Hepatocyte (in vitro differentiated cells): ENCODE measurements around the gene CPLANE1.

ENCODE experiments used
- EZH2phosphoT487 ChIP-seq: fragments of 200-600 bp; sonication (generic); IDR thresholded peaks from one replicate; pipeline ENCODE4 v1.6.1; 2018; ENCODE audit warnings: antibody characterized with exemption, mild to moderate bottlenecking, low read depth, moderate library complexity; ENCODE audit not compliant: unreplicated experiment, severe bottlenecking
- TF ChIP-seq, protein P1 (sequence below): fragments of 200-600 bp; sonication (generic); IDR thresholded peaks from 2 replicates; pipeline ENCODE4 v1.5.1; 2016; ENCODE audit warnings: antibody characterized with exemption, mild to moderate bottlenecking; ENCODE audit not compliant: poor library complexity

DNA sequence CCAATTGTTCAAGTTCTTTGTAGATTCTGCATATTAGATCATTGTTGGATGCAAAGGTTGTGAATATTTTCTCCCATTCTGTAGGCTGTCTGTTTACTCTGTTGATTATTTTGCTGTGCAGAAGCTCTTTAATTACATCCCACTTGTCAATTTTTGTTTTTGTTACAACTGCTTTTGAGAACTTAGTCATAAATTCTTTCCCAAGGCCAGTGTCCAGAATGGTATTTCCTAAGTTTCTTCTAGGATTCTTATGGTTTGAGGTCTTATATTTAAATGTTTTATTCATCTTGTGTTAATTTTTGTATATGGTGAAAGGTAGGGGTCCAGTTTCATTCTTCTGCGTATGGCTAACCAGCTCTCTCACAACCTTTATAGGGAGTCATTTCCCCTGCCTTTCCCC is 116.5 kb downstream of the CPLANE1 start:
- TF ChIP-seq, protein P1, sequence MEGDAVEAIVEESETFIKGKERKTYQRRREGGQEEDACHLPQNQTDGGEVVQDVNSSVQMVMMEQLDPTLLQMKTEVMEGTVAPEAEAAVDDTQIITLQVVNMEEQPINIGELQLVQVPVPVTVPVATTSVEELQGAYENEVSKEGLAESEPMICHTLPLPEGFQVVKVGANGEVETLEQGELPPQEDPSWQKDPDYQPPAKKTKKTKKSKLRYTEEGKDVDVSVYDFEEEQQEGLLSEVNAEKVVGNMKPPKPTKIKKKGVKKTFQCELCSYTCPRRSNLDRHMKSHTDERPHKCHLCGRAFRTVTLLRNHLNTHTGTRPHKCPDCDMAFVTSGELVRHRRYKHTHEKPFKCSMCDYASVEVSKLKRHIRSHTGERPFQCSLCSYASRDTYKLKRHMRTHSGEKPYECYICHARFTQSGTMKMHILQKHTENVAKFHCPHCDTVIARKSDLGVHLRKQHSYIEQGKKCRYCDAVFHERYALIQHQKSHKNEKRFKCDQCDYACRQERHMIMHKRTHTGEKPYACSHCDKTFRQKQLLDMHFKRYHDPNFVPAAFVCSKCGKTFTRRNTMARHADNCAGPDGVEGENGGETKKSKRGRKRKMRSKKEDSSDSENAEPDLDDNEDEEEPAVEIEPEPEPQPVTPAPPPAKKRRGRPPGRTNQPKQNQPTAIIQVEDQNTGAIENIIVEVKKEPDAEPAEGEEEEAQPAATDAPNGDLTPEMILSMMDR: no peak
- no peak for TF ChIP-seq EZH2phosphoT487
